GM21447 (cell line): Measurements from ENCODE around the gene ENTREP3.

ENCODE experiments used
- ATAC-seq: cut with Tn5 transposase; IDR thresholded peaks from one replicate; pipeline ENCODE4 v1.9.1; 2021; ENCODE audit not compliant: unreplicated experiment

Gene ENTREP3

DNA sequence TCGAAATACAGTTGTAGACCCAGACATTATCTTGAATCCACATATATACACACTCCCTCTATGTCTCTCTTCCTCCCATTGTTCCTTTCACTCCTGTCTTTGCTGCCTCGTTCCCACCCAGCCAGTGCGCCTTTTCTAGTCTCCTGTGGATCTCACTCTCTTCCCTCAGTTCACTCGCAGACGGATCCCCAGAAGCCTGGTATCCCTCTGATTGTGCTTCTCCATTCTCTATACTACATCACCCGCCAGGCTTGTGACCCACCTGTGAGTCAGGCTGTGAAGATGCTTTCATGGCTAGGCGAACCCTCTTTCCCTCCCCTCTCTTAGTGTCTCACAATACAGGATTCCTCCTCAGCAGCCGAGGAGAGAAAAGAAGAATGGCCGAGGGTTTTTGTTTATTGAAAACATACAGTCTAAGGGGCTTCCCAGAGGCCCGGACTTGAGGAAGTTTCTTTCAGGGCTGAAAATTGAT, 23.4 kb upstream of the ENTREP3 start:
- ATAC-seq = no peak

DNA sequence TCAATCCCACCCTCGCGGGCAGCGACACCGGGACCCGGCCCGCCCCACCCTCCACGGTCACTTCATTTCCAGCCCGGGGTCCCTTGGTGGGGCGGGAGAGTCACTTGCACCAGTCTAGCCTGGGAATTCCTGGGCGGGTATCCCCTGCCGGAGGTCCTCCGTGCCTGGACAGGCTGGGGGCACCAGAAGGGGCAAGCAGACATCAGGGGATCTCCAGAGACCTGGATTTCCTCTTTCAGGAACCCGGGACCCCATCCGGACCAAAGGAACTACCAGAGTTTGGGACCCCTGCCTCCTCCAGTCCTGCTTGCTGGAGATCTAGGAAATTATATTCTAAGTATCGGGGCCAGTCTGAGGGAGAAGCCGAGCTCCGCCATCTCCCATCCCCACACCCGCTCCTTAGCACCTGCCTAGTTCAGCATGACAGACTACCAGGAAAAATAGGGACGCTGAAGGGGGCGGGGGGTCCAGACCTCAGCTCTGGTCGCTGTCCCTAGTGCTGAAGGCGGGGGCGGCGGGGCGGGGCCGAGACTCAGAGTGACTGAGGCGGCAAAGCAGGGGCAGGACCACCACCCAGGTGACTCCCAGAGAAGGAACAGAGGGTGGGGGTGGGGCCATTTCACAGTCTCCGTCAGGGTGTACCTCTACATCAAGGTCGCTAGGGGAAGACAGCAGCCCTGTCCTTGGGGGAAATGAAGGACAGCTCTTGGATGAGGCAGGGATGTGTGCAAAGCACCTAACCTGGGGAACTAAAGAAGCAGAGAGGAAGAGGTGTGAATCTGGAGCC, 22.8 kb upstream of the ENTREP3 start:
- no peak for ATAC-seq

DNA sequence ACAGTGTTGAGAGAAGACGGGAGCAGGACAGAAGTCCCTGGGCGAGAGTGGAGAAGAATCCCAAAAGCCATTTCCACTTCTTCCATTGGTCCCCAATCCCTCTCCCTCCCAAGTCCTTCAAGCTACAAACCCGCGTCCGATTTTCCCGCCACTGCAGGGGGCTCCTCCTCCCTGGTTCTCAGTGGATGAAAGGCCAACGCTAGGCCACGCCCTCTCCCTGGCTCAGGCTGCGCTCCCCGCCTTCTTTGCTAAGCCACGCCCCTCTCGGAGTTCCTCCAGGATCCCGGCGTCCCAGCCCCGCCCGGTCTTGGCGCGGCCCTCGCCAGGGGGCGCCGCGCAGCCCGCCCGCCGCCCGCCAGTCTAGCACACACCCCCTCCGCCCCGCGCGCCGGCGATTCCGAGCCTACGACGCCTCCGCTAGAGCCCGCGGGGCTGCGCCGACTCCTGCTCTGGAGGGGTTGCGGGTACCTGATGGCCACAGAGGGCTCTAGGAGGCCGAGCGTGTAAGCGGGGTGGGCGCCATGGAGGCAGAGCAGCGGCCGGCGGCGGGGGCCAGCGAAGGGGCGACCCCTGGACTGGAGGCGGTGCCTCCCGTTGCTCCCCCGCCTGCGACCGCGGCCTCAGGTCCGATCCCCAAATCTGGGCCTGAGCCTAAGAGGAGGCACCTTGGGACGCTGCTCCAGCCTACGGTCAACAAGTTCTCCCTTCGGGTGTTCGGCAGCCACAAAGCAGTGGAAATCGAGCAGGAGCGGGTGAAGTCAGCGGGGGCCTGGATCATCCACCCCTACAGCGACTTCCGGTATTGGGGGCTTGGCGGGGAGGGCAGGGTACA, 22.0 kb upstream of the ENTREP3 start, which contains the start of gene HCN3:
Gene HCN3, plus strand, starts transcription at position 394 of the 832 bp plus-strand sequence. Its CDS starts 128 bp downstream, at position 522.
- ATAC-seq = peak; percentile 70

DNA sequence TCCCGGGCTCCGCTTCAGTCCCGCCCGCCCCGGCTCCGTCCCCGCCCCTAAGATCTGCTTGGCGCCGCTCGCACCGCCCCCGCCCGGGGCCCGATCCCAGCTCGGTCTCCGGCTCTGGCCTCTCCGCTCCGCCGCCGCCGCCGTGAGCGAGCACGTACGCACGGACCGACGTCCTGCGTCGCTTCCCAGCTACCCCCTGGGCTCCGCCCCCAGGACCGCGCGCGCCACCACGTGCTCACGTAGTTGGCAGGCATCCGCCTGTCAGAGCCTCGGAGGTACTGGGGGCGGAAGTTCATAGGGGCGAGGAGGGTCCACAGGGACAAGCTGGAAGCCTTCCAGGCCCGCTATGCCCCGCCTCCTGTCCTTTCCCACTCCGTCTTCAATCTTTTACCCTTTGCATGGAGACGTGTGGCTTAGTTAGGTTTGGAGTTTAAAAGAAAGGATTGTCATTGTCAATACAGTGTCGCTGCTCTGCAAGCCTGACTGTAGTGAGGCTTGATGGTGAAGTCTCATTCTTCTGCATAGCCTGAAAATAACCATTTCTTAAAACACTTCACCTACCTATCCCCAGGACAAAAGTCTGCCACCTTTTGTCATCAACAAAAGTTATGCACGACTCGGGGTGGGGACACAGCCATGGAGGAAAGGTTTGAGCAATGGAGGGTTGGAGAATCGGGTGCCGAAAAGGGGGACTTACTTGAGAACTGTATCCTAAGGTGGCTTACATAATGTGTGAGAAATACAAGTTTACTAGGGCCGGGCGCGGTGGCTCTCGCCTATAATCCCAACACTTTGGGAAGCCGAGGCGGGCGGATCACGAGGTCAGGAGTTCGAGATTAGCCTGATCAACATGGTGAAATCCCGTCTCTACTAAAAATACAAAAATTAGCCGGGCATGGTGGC, 18.3 kb upstream of the ENTREP3 start, which contains the start of gene CLK2:
Gene CLK2, minus strand, starts transcription at position 162 of the 903 bp plus-strand sequence. CDS start 2,527 bp downstream, outside the sequence.
- peak; percentile 71 for ATAC-seq

DNA sequence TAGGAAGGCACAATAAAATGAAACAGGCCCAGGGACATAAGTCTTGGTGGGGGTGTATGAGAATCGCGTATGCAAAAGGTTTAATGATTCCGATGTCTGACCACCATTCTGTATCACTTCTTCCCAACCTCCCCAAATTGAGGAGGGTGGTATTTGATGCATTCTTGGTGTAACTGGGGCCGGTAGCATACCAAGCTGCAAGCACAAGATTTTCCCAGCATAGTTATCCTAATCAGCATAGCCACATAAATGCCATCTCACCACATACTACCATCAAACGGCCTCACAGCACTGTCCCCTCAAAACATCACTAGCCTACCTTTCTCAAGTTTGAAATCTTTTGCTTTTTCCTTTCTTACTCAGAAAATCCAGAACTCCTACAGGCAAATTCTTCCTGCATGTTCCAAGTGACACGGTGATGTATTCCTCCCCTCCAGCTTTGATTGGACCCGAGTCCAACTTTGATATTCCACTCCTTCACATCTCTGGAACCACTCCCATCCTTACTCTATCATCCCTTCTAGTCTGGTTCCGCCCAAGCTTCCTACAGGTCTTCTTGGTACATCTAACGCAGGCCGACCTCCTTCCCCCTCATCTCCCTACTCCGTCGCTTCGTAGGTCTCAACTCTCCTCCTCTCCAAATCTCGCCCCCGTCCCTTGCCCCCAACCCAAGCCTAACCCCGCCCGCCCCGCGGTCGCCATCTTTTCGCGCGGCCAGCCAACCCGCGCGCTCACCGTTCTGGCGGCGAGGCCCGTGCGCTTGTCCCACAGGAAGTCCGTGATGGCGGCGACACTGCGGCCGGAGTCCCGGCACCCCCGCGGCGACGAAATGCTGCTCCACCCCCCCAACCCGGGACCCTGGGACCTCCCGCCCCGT, 17.4 kb upstream of the ENTREP3 start:
- ATAC-seq = peak; percentile 24

DNA sequence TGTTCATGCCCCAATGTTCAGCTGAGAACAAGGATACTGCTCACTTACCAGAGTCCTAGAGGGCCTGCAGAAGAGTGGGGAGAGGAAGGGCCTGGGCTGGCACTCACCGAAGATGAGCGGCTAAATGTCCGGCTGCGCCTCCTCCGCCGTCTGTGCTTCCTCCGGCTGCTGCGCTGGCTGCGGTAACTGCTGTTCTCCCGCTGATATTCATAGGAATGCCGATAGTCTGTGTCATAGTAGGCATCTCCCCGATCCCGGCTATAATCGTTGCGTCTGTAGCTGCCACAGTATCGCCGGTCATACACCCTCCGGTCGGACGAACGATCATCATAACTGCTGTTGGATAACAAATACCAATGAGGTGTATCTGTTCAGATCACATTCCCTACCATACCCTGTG, 14.1 kb upstream of the ENTREP3 start:
- no peak for ATAC-seq

DNA sequence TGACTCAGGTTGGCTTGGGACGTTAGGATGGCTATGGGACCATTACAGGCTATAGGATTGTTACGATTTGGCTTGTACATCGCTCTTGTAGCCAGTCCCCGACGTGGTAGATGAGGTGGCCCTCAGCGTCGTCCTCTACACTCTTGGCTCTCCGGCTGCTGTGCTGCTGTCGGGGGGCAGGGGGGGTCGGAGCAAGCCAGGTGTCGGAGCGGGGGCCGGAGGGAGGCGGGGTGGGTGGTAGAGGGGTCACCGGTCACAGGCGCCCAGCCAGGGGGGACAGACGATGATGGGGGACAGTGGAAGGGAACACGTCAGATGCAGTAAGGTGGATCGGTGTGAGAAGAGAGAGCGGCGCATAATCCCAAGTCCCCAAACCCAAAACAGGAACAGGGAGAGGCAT, 13.3 kb upstream of the ENTREP3 start:
- ATAC-seq = no peak

DNA sequence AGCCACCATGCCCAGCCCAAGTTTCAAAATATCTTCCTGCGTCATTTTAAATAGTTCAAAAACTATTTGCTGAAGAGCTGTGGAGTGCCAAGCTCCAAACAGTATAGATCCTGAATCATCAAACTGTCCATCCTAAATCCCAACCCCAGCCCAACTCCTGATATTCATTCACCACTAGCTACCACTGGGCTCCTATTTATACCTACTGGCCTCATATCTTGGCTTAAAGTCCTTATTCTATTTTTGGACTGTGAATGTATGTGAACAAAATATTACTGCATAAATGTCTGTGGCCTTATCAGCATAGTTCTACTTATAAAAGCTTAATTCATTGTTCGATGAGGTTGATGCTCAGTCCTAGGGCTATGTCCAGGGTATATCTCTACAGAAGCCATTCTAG, 12.1 kb upstream of the ENTREP3 start:
- ATAC-seq = no peak

DNA sequence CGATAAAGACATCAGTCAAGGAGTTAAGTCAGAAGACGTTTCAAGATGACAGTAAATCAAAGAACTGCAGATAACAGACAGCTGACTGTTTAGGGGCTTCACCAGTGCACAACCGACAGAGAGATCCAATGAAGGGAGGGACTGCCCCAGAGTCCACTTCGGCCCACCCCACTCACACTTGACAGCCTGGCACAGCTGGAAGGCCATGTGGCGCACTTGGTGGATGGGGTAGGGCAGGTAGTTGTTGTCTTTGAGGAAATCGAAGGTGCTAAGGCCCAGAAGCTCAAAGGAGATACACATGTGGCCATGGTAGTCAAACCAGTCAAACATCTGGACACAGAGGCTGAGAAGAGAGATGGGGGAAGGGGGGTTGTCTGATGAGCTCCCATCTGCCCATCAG, 11.3 kb upstream of the ENTREP3 start:
- ATAC-seq = no peak

DNA sequence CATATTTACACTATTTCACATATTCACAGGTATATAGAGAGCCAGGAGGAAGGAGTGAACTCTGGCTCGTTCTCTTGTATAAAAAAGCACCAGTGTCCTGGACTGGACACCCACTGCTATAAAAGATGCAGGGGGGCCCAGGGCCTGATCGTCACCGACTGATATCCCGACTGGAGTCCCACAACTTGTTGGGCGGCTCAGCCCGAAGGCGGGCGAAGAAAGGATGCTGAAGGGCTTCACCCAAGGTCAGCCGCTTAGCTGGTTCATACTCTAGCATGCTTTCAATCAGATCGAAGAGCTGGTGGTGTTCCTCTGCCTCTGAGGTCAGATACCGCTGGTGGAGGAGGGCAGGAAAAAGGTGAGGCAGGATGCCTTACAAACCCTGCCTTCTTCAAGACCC, 7.8 kb upstream of the ENTREP3 start:
- ATAC-seq = no peak

DNA sequence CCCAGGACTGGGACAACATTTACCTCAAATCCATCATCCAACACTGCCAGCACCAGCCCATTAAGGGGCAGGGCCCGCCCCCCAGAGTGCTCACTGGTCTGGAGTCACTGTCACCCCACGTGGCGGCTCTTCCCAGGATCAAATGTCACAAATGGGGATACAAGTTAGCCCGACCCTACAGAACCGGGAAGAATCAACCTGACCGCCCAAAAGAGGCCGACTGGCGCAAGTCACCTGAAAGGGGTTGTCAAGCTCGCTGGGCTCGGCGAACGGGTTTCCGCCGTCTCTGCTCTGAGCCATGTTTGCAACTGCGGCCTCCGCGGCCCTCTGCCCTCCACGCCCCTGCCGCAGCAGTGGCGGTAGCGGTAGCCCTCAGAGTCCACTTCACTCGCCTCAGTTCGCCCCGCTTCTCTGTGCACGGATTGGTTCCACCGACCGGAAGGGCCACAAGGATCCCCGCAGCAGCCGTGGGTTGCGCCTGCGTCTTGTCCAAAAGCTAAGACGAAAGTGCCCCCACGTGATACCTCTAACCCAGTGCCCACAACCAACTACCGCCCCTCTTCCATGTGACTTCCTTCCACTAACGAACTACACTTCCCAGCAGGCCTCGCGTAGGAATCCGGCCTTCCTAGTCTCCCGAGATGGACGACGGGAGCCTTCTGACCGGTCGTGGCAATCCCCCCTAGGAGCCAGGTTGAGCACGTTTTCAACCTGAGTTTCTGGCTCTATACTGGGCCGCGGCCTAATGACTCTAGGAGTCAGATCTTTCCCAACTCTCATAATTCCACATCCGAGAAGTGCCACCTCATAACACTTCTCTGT, 6.8 kb upstream of the ENTREP3 start, which contains the start of gene SCAMP3:
Gene SCAMP3, minus strand, starts transcription at position 509 of the 822 bp plus-strand sequence. Its CDS starts 209 bp downstream, at position 300.
- ATAC-seq = peak; percentile 92

DNA sequence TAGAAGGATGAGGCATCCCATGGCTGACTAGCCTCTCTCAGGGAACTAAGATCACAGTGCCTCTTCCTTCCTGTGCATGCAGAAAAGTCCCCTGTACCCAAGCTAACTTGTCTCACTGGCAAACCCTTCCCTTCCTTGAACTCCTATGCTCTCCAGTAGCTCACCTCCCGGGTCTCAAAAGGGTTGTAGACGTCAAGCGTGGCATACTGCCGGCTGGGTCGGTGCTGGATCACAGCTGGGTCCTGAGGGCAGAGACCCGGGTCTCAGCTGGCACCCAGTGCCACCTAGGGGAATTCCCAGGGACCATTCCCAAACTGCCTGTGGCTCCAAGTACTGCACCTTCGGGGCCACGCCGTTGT, 6.2 kb upstream of the ENTREP3 start:
- no peak for ATAC-seq

DNA sequence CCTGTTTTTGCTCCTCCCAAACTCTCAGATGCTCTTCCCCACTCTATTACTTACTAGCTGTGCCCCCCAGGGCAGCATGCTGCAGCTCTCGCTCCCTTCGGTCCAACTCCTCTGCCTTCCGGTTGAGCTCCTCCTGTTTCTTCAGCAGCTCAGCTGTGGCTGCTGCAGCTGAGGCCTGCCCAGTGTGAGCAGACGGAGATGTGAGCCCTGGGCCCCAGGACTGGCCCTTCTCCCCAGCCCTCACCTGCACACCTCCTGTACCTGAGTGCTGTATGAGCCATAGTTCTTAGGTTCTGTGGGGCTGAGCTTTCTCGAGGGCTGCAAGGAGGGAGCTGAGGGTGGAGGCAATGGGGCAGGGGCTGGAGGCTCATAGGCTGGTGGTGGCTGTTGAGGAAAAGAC, 5.0 kb upstream of the ENTREP3 start:
- ATAC-seq = no peak

DNA sequence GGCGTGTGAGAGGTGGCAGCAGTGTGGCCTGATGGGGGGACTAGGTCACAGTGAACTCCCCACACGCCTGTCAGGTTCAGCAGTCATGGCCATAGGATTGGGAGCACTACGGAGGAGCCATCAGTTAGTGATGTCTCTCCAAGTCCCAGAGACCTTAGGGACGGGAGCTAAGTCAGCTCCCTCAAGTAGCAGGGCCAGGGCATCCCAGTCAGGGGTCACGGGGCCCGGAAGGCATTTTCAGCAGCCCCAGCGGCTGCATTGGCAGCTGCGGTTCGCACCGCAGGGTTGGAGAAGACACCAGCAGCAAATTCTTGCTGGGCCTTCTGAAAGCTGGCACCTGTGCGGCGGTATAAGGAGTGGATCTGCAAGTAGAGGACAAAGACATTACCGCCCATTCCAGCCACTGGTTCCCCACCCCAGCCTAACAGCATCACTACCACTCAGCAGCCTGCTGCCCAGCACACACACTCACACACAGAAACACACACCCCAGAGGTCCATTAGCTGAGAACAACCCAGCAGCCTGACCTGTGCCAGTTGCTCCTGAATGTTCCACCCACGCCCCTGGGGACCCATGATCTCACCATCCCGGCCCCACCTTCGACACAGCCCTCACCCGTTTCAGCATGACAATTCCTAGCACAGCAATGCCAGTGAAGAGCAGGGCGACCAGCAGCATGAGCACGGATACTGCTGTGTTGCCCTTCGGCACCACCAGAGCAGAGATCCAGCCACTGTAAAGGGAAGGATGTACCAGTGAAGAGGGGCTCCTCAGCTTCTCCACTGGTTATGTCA, 972 bp upstream of the ENTREP3 start:
- no peak for ATAC-seq

DNA sequence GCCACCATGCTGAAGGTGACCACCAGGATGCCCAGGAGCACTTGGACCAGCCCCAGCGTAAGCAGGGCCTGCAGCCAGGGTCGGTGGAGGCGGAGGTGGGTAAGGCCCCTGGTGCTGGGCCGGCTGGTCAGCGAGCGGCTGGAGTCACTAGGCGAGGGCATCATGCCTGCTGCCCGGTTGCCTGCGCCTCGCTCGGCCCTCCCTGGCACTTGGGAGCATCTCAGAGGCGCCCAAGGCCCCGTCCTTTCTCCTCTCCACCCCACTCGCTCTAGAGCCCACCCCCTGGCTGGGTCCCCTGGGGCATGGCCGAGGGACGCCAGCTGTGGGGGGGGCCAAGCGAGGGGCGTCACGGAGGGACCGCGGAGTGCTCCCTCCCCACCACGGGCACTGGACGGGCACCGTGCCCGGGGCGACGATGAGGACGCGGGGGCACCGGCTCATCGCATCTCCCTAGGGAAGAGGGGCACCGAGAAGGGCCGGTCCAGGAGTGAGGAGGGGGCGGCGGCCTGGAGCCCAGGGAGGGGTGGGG, 505 bp downstream of the ENTREP3 start:
- no peak for ATAC-seq

DNA sequence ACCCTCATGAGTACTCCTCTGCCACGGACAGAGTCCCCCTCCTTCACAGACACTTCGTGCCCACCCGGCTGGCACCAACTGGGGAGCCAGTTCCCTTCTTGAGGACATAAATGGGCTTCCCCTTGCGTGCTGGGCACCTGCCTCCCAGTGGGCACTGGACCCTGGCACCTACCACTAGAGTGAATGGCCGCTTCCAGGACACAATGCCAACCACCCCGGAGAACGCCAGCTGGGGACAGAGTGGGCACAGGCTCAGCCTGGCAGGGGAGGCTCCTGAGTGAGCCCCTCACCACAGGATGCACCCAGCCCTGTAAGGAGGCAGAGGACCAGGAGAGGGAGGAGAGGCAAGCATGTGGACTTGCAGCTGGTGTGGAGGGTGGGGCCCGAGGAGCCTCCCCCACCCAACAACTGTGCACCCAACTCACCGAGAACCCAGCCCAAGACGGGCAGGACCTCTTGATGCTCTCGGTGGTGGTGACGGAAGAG, 1.0 kb downstream of the ENTREP3 start:
- ATAC-seq = no peak

DNA sequence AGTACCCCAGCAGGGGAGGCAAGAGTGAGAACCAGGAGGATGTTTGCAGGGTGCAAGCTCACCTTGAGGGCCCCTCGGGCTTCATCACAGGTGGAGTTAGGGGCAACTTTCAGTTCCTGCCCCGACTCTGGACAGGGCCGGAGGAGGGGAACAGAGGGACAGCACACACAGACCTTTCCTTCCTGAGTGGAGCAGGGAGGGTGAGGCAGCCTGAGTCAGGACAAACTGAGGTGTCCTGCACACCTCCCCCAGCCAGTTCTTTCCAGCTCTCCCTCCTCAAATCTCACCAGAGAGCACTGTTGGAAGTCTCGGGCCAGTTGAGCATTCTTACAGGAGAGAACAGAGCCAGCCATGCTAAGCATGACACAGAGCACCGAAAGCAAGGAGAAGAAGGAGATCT, 1.5 kb downstream of the ENTREP3 start:
- no peak for ATAC-seq

DNA sequence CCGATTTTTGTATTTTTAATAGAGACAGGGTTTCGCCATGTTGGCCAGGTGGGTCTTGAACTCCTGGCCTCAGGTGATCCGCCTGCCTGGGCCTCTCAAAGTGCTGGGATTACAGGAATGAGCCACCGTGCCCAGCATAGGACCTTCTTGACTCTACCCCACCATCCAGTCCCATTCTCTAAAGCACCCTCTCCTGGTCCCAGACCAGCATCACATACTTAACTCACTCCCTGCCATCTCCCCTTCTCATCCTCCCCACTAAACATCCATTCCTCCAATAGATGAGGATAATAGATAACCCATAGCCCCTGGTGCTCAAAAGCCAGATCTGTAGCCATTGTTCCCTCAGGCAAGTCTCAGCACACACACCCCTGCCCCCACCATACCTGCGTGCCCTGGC, 2.1 kb downstream of the ENTREP3 start:
- no peak for ATAC-seq
